ENCODE results near the gene SEBOX.
A peak's percentile ranks its signal among the peaks of the same experiment; 100 is the strongest.

The SEBOX gene

DNA sequence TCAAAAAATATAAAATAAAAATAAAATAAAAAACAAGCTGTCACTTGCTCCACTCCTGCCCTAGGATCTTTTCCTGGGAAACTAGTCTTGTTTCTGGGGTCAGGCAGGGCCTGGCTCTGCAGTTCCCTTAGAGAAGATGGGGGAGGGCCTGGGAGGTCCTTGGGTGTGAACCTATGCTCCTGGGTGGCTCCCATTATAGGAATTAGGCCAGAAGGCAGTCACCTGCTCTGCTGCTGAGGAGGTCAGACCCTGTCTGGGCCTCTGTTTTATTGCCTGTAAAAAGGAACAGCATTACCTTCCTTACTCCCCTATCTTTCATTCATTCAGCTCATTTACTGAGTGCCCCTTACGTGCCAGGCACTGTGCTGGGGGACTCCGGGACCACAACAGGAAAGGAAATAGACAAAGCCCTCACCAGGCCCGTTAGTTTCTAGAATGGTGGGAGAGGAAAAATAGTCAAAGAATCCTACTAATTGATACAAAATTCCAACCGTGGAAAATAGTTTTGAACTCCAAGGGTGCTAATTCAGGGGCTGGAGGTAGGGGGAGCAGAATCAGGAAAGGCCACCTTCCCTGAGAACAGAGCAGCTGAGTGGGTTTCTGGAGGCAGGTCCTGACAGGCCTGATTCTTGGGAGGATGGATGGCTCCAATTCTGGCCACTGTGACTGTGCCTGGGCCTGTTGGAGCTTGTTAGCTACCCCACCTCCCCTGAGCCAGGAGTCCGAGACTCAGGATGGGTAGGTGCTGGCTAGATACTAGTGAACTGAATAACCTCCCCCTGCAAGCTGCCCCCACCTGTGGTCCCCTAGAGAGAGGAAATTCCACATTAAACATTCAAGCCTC is 42.4 kb upstream of the SEBOX start (continued):
- TF ChIP-seq, protein P1, sequence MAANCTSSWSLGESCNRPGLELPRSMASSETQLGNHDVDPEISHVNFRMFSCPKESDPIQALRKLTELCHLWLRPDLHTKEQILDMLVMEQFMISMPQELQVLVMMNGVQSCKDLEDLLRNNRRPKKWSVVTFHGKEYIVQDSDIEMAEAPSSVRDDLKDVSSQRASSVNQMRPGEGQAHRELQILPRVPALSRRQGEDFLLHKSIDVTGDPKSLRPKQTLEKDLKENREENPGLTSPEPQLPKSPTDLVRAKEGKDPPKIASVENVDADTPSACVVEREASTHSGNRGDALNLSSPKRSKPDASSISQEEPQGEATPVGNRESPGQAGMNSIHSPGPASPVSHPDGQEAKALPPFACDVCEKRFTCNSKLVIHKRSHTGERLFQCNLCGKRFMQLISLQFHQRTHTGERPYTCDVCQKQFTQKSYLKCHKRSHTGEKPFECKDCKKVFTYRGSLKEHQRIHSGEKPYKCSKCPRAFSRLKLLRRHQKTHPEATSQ (tag by site-specific recombination; IDR thresholded peaks at IDR 0.05) = no peak
- TF ChIP-seq ZIC2 (tag by site-specific recombination; IDR thresholded peaks at IDR 0.05) = peak; percentile 70
- TF ChIP-seq ZNF391 (tag by site-specific recombination; IDR thresholded peaks at IDR 0.05; ENCODE audit: borderline replicate concordance, low read depth) = no peak
- TF ChIP-seq YY2 (tag by site-specific recombination; IDR thresholded peaks at IDR 0.05) = no peak
- no peak for TF ChIP-seq ZNF311 (tag by site-specific recombination; IDR thresholded peaks at IDR 0.05; ENCODE audit: borderline replicate concordance)
- TF ChIP-seq ZNF423 (tag by site-specific recombination; IDR thresholded peaks at IDR 0.05) = no peak
- TF ChIP-seq, protein P2, sequence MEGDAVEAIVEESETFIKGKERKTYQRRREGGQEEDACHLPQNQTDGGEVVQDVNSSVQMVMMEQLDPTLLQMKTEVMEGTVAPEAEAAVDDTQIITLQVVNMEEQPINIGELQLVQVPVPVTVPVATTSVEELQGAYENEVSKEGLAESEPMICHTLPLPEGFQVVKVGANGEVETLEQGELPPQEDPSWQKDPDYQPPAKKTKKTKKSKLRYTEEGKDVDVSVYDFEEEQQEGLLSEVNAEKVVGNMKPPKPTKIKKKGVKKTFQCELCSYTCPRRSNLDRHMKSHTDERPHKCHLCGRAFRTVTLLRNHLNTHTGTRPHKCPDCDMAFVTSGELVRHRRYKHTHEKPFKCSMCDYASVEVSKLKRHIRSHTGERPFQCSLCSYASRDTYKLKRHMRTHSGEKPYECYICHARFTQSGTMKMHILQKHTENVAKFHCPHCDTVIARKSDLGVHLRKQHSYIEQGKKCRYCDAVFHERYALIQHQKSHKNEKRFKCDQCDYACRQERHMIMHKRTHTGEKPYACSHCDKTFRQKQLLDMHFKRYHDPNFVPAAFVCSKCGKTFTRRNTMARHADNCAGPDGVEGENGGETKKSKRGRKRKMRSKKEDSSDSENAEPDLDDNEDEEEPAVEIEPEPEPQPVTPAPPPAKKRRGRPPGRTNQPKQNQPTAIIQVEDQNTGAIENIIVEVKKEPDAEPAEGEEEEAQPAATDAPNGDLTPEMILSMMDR (tag by site-specific recombination; IDR thresholded peaks at IDR 0.05) = peak; percentile 40; the same call in 1 of the 2 replicates
- TF ChIP-seq ZNF211 (tag by site-specific recombination; IDR thresholded peaks at IDR 0.05; ENCODE audit: low read depth) = no peak
- TF ChIP-seq ZNF530 (tag by site-specific recombination; IDR thresholded peaks at IDR 0.05; ENCODE audit: low read depth) = no peak
- no peak for TF ChIP-seq ZNF112 (tag by site-specific recombination; IDR thresholded peaks at IDR 0.05)
- no peak for TF ChIP-seq FEZF1 (tag by site-specific recombination; IDR thresholded peaks at IDR 0.05)
- no peak for TF ChIP-seq SP3 (tag by site-specific recombination; IDR thresholded peaks at IDR 0.05)
- TF ChIP-seq ZNF221 (tag by site-specific recombination; IDR thresholded peaks at IDR 0.05; ENCODE audit: borderline replicate concordance) = no peak
- TF ChIP-seq ZNF121 (tag by site-specific recombination; IDR thresholded peaks at IDR 0.05) = no peak; the same call in none of the 2 replicates
- TF ChIP-seq SALL2 (tag by site-specific recombination; IDR thresholded peaks at IDR 0.05; ENCODE audit: borderline replicate concordance) = no peak
- TF ChIP-seq ZSCAN30 (tag by site-specific recombination; IDR thresholded peaks at IDR 0.05) = no peak
- peak; percentile 52 for TF ChIP-seq ZFHX2 (tag by site-specific recombination; conservative IDR thresholded peaks at IDR 0.05)
- no peak for TF ChIP-seq ZNF433 (tag by site-specific recombination; IDR thresholded peaks at IDR 0.05; ENCODE audit: low read depth)
- TF ChIP-seq, protein P3, sequence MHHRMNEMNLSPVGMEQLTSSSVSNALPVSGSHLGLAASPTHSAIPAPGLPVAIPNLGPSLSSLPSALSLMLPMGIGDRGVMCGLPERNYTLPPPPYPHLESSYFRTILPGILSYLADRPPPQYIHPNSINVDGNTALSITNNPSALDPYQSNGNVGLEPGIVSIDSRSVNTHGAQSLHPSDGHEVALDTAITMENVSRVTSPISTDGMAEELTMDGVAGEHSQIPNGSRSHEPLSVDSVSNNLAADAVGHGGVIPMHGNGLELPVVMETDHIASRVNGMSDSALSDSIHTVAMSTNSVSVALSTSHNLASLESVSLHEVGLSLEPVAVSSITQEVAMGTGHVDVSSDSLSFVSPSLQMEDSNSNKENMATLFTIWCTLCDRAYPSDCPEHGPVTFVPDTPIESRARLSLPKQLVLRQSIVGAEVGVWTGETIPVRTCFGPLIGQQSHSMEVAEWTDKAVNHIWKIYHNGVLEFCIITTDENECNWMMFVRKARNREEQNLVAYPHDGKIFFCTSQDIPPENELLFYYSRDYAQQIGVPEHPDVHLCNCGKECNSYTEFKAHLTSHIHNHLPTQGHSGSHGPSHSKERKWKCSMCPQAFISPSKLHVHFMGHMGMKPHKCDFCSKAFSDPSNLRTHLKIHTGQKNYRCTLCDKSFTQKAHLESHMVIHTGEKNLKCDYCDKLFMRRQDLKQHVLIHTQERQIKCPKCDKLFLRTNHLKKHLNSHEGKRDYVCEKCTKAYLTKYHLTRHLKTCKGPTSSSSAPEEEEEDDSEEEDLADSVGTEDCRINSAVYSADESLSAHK (tag by site-specific recombination; IDR thresholded peaks at IDR 0.05) = 0 out of 2 replicates have a peak, but pooled peaks have one; percentile 24
- TF ChIP-seq ZNF658 (tag by site-specific recombination; IDR thresholded peaks at IDR 0.05) = no peak
- no peak for TF ChIP-seq ZNF157 (tag by site-specific recombination; IDR thresholded peaks at IDR 0.05)
- TF ChIP-seq, protein P4, sequence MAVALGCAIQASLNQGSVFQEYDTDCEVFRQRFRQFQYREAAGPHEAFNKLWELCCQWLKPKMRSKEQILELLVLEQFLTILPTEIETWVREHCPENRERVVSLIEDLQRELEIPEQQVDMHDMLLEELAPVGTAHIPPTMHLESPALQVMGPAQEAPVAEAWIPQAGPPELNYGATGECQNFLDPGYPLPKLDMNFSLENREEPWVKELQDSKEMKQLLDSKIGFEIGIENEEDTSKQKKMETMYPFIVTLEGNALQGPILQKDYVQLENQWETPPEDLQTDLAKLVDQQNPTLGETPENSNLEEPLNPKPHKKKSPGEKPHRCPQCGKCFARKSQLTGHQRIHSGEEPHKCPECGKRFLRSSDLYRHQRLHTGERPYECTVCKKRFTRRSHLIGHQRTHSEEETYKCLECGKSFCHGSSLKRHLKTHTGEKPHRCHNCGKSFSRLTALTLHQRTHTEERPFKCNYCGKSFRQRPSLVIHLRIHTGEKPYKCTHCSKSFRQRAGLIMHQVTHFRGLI (tag by site-specific recombination; IDR thresholded peaks at IDR 0.05) = no peak
- TF ChIP-seq, protein P5, sequence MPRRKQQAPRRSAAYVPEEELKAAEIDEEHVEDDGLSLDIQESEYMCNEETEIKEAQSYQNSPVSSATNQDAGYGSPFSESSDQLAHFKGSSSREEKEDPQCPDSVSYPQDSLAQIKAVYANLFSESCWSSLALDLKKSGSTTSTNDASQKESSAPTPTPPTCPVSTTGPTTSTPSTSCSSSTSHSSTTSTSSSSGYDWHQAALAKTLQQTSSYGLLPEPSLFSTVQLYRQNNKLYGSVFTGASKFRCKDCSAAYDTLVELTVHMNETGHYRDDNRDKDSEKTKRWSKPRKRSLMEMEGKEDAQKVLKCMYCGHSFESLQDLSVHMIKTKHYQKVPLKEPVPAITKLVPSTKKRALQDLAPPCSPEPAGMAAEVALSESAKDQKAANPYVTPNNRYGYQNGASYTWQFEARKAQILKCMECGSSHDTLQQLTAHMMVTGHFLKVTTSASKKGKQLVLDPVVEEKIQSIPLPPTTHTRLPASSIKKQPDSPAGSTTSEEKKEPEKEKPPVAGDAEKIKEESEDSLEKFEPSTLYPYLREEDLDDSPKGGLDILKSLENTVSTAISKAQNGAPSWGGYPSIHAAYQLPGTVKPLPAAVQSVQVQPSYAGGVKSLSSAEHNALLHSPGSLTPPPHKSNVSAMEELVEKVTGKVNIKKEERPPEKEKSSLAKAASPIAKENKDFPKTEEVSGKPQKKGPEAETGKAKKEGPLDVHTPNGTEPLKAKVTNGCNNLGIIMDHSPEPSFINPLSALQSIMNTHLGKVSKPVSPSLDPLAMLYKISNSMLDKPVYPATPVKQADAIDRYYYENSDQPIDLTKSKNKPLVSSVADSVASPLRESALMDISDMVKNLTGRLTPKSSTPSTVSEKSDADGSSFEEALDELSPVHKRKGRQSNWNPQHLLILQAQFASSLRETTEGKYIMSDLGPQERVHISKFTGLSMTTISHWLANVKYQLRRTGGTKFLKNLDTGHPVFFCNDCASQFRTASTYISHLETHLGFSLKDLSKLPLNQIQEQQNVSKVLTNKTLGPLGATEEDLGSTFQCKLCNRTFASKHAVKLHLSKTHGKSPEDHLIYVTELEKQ (tag by site-specific recombination; IDR thresholded peaks at IDR 0.05; ENCODE audit: borderline replicate concordance) = 0 out of 2 replicates have a peak, but pooled peaks have one; percentile 39
- TF ChIP-seq ZBTB7A (tag by site-specific recombination; IDR thresholded peaks at IDR 0.05; ENCODE audit: low read depth) = no peak
- TF ChIP-seq, protein P6, sequence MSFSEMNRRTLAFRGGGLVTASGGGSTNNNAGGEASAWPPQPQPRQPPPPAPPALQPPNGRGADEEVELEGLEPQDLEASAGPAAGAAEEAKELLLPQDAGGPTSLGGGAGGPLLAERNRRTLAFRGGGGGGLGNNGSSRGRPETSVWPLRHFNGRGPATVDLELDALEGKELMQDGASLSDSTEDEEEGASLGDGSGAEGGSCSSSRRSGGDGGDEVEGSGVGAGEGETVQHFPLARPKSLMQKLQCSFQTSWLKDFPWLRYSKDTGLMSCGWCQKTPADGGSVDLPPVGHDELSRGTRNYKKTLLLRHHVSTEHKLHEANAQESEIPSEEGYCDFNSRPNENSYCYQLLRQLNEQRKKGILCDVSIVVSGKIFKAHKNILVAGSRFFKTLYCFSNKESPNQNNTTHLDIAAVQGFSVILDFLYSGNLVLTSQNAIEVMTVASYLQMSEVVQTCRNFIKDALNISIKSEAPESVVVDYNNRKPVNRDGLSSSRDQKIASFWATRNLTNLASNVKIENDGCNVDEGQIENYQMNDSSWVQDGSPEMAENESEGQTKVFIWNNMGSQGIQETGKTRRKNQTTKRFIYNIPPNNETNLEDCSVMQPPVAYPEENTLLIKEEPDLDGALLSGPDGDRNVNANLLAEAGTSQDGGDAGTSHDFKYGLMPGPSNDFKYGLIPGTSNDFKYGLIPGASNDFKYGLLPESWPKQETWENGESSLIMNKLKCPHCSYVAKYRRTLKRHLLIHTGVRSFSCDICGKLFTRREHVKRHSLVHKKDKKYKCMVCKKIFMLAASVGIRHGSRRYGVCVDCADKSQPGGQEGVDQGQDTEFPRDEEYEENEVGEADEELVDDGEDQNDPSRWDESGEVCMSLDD (tag by site-specific recombination; IDR thresholded peaks at IDR 0.05) = no peak
- TF ChIP-seq ZNF768 (tag by site-specific recombination; IDR thresholded peaks at IDR 0.05) = no peak

Data from HEK293 (cell line).